H9 (cell line): ENCODE data around the gene POU2F1. TPM values are rescaled to one million over a fixed set of nuclear protein-coding genes. Genes with fewer than 3 reads are reported as not detected.

ENCODE experiments used
- DNase-seq: peaks from one replicate; pipeline ENCODE4 v3.0.0-alpha.2; 2017
- H2AFZ ChIP-seq: one replicate; pipeline ENCODE4 v1.6.1; 2013; ENCODE audit warnings: mild to moderate bottlenecking, low read length, control low read depth, moderate library complexity
- H2AK5ac ChIP-seq: 2 replicates; pipeline ENCODE4 v1.6.1; 2013; ENCODE audit warnings: low read length, control low read depth, mixed read lengths; ENCODE audit not compliant: insufficient read length
- H2BK120ac ChIP-seq: one replicate; pipeline ENCODE4 v1.6.1; 2013; ENCODE audit warnings: low read depth, mild to moderate bottlenecking, low read length, control low read depth, inconsistent platforms; ENCODE audit not compliant: poor library complexity, severe bottlenecking
- H2BK12ac ChIP-seq: 2 replicates; pipeline ENCODE4 v1.6.1; 2013; ENCODE audit warnings: low read length, control low read depth, mixed read lengths, low read depth; ENCODE audit not compliant: insufficient read length
- H2BK15ac ChIP-seq: 2 replicates; pipeline ENCODE4 v1.6.1; 2013; ENCODE audit warnings: low read depth, low read length, control low read depth
- H2BK20ac ChIP-seq: one replicate; pipeline ENCODE4 v1.6.1; 2013; ENCODE audit warnings: low read depth, mild to moderate bottlenecking, low read length, control low read depth, inconsistent platforms; ENCODE audit not compliant: poor library complexity, severe bottlenecking
- H2BK5ac ChIP-seq: 2 replicates; pipeline ENCODE4 v1.6.1; 2013; ENCODE audit warnings: low read length, control low read depth, mixed read lengths; ENCODE audit not compliant: insufficient read length
- H3K14ac ChIP-seq: 2 replicates; pipeline ENCODE4 v1.6.1; 2013; ENCODE audit warnings: low read length, control low read depth; ENCODE audit not compliant: insufficient read depth
- H3K18ac ChIP-seq: 2 replicates; pipeline ENCODE4 v1.6.1; 2013; ENCODE audit warnings: low read depth, mild to moderate bottlenecking, mixed read lengths, low read length, control low read depth; ENCODE audit not compliant: insufficient read length
- H3K23ac ChIP-seq: 2 replicates; pipeline ENCODE4 v1.6.1; 2013; ENCODE audit warnings: low read length, control low read depth, mixed read lengths, low read depth; ENCODE audit not compliant: insufficient read length
- H3K23me2 ChIP-seq: 2 replicates; pipeline ENCODE4 v1.6.1; 2013; ENCODE audit warnings: low read depth, mild to moderate bottlenecking, mixed read lengths, low read length, control low read depth; ENCODE audit not compliant: insufficient read length, poor library complexity, severe bottlenecking
- H3K27ac ChIP-seq: 2 replicates; pipeline ENCODE4 v1.5.1; 2013; ENCODE audit warnings: low read length, control low read depth, mixed read lengths, low read depth; ENCODE audit not compliant: insufficient read length
- H3K27me3 ChIP-seq: 2 replicates; pipeline ENCODE4 v1.6.1; 2013; ENCODE audit warnings: low read length, control low read depth, inconsistent platforms; ENCODE audit not compliant: insufficient read depth
- H3K4ac ChIP-seq: 2 replicates; pipeline ENCODE4 v1.6.1; 2013; ENCODE audit warnings: low read depth, mild to moderate bottlenecking, control low read depth, inconsistent platforms, low read length, moderate library complexity
- H3K4me1 ChIP-seq: 2 replicates; pipeline ENCODE4 v1.6.1; 2013; ENCODE audit warnings: low read length, control low read depth, inconsistent platforms; ENCODE audit not compliant: insufficient read depth
- H3K4me2 ChIP-seq: 2 replicates; pipeline ENCODE4 v1.6.1; 2013; ENCODE audit warnings: low read length, control low read depth, mixed read lengths; ENCODE audit not compliant: insufficient read length, insufficient read depth
- H3K56ac ChIP-seq: 2 replicates; pipeline ENCODE4 v1.6.1; 2013; ENCODE audit warnings: low read depth, mild to moderate bottlenecking, mixed read lengths, low read length, control low read depth; ENCODE audit not compliant: insufficient read length
- H3K79me1 ChIP-seq: 2 replicates; pipeline ENCODE4 v1.6.1; 2013; ENCODE audit warnings: low read depth, mild to moderate bottlenecking, moderate library complexity, low read length, control low read depth, inconsistent platforms; ENCODE audit not compliant: insufficient read depth, poor library complexity, severe bottlenecking
- H3K79me2 ChIP-seq: 2 replicates; pipeline ENCODE4 v1.6.1; 2013; ENCODE audit warnings: low read length, control low read depth, inconsistent platforms; ENCODE audit not compliant: insufficient read depth
- H3K9ac ChIP-seq: 2 replicates; pipeline ENCODE4 v1.6.1; 2013; ENCODE audit warnings: low read length, control low read depth, mixed read lengths; ENCODE audit not compliant: insufficient read length; ENCODE audit errors: extremely low read depth
- H3K9me3 ChIP-seq: one replicate; pipeline ENCODE4 v1.6.1; 2013; ENCODE audit warnings: low read depth, low read length, inconsistent platforms; ENCODE audit not compliant: control insufficient read depth
- H3T11ph ChIP-seq: one replicate; pipeline ENCODE4 v1.6.1; 2013; ENCODE audit warnings: mild to moderate bottlenecking, low read length, control low read depth, inconsistent platforms
- H4K20me1 ChIP-seq: one replicate; pipeline ENCODE4 v1.6.1; 2013; ENCODE audit not compliant: control insufficient read depth, insufficient read length, insufficient read depth
- H4K5ac ChIP-seq: 2 replicates; pipeline ENCODE4 v1.6.1; 2013; ENCODE audit warnings: low read depth, mild to moderate bottlenecking, mixed read lengths, low read length, control low read depth; ENCODE audit not compliant: insufficient read length
- H4K8ac ChIP-seq: replicated peaks from 2 replicates; pipeline ENCODE4 v1.6.1; 2013; ENCODE audit warnings: low read length, control low read depth, mixed read lengths, low read depth; ENCODE audit not compliant: insufficient read length
- H4K91ac ChIP-seq: 2 replicates; pipeline ENCODE4 v1.6.1; 2013; ENCODE audit warnings: low read depth, mild to moderate bottlenecking, moderate library complexity, mixed read lengths, low read length, control low read depth; ENCODE audit not compliant: insufficient read length
- H3K27ac Mint-ChIP-seq, 3 experiments: 2 replicates in 2 of 3; 3 replicates in 1 of 3; pipeline ENCODE4 v1.8.0; 2020 to 2021; ENCODE audit warnings: mixed read lengths in 3 of 3, mild to moderate bottlenecking in 1 of 3, moderate library complexity in 1 of 3
- H3K27me3 Mint-ChIP-seq: 2 replicates; pipeline ENCODE4 v1.8.0; 2021; ENCODE audit warnings: low read depth, mild to moderate bottlenecking, moderate library complexity, mixed read lengths
- H3K36me3 Mint-ChIP-seq, 3 experiments: 2 replicates in 2 of 3; 3 replicates in 1 of 3; pipeline ENCODE4 v1.8.0; 2020 to 2021; ENCODE audit warnings: low read depth in 3 of 3, mixed read lengths in 3 of 3; ENCODE audit not compliant: insufficient read depth in 1 of 3
- H3K4me1 Mint-ChIP-seq, 2 experiments: 2 replicates each; pipeline ENCODE4 v1.8.0; 2020; ENCODE audit warnings: mixed read lengths in 2 of 2
- H3K4me3 Mint-ChIP-seq, 2 experiments: 2 replicates in 1 of 2; 3 replicates in 1 of 2; pipeline ENCODE4 v1.8.0; 2020 to 2021; ENCODE audit warnings: mild to moderate bottlenecking in 2 of 2, mixed read lengths in 2 of 2, moderate library complexity in 1 of 2
- H3K9me3 Mint-ChIP-seq, 2 experiments: 2 replicates in 1 of 2; 3 replicates in 1 of 2; pipeline ENCODE4 v1.8.0; 2020; ENCODE audit warnings: mild to moderate bottlenecking in 2 of 2, mixed read lengths in 2 of 2, moderate library complexity in 1 of 2
- WGBS: extraction: QIAGEN DNeasy Blood & Tissue Kit; methylation state at CpG from one replicate; pipeline ENCODE4 v1.1.7; 2013; ENCODE audit warnings: missing lambda C conversion rate, low lambda C conversion rate, mixed read lengths; ENCODE audit not compliant: insufficient read length; ENCODE audit errors: extremely low coverage; 5-methylcytosine and 5-hydroxymethylcytosine counted together
- total RNA-seq: library from RNA; stranded (reverse); gene quantifications from 2 replicates; pipeline ENCODE4 v1.2.1, GENCODE V29; 2021
- TF ChIP-seq, protein P1 (sequence below): fragments of 200-600 bp; sonication (generic); conservative IDR thresholded peaks from 3 replicates; pipeline ENCODE4 v1.8.0; 2021; ENCODE audit warnings: antibody characterized with exemption, mild to moderate bottlenecking

Gene POU2F1
- total RNA-seq, 1 experiment from 2014 or later, result 62.5 TPM

DNA sequence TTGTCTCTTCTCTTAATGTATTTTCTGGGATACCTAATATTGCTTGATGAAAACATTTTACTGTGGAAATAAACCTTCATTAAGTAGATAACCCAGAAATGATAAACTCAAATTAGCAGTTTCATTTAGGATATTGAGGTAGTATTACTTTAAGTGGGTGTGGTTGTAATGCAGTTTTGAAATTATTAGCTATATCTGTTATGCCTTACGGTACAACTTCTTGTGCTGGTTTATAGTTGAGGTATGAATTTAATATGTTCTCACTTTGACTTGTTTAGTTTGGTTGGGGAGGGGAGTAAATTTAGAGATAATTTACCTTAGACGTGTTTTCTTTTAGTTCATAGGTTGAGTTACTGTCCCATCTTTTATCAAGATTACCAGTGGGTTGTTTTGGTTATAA, 111.0 kb downstream of the POU2F1 start:
- Histone ChIP-seq H4K8ac (no peak overlapping the region), H2BK15ac (no peak overlapping the region), H3K23ac (no peak overlapping the region), H3K79me2 (peaks cover 4% of the 10 kb centered on the region; the same call in 1 of the 2 replicates), H3K4ac (no peak overlapping the region), H2BK120ac (no peak overlapping the region), H3K27me3 (no peaks in the 10 kb centered on the region), H2AFZ (no peak overlapping the region), H3K9ac (no peak overlapping the region), H3K23me2 (no peaks in the 10 kb centered on the region), H3K27ac (no peak overlapping the region), H3T11ph (no peak overlapping the region), H2AK5ac (no peak overlapping the region), H3K56ac (no peak overlapping the region), H3K14ac (no peak overlapping the region), H3K4me2 (no peak overlapping the region), H4K20me1 (no peaks in the 10 kb centered on the region), H3K4me1 (no peaks in the 10 kb centered on the region; the same call in 1 of the 2 replicates), H4K91ac (no peak overlapping the region), H3K9me3 (no peaks in the 10 kb centered on the region), H3K79me1 (no peaks in the 10 kb centered on the region), H2BK12ac (no peak overlapping the region), H2BK5ac (no peak overlapping the region), H4K5ac (no peak overlapping the region), H3K18ac (no peak overlapping the region), H2BK20ac (no peak overlapping the region)
- DNase-seq, result no peak
- no CpG with 5 or more reads among the region's 2 CpGs for WGBS
- Mint-ChIP-seq H3K27ac (no peak overlapping the region; a peak in 1 of 7 replicates), H3K27me3 (no peaks in the 10 kb centered on the region), H3K4me3 (no peak overlapping the region), H3K36me3 (peaks cover 10 to 14% (median 14%) of the 10 kb centered on the region in 3 experiments), H3K9me3 (no peaks in the 10 kb centered on the region), H3K4me1 (peaks cover 41 to 59% of the 10 kb centered on the region in 2 experiments)
- TF ChIP-seq, protein P1, sequence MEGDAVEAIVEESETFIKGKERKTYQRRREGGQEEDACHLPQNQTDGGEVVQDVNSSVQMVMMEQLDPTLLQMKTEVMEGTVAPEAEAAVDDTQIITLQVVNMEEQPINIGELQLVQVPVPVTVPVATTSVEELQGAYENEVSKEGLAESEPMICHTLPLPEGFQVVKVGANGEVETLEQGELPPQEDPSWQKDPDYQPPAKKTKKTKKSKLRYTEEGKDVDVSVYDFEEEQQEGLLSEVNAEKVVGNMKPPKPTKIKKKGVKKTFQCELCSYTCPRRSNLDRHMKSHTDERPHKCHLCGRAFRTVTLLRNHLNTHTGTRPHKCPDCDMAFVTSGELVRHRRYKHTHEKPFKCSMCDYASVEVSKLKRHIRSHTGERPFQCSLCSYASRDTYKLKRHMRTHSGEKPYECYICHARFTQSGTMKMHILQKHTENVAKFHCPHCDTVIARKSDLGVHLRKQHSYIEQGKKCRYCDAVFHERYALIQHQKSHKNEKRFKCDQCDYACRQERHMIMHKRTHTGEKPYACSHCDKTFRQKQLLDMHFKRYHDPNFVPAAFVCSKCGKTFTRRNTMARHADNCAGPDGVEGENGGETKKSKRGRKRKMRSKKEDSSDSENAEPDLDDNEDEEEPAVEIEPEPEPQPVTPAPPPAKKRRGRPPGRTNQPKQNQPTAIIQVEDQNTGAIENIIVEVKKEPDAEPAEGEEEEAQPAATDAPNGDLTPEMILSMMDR, result no peak
